Loucy (cell line): ENCODE results near the gene GNAO1.

Source experiments
- H2AFZ ChIP-seq: fragments of 200-600 bp; sonication (generic); 2 replicates; pipeline ENCODE4 v1.6.0; 2016; ENCODE audit warnings: antibody characterized with exemption, mild to moderate bottlenecking, low read length, moderate library complexity
- H3F3A ChIP-seq: fragments of 200-600 bp; 2 replicates; pipeline ENCODE4 v1.6.0; 2016; ENCODE audit warnings: antibody characterized with exemption, low read depth, mild to moderate bottlenecking
- H3K27me3 ChIP-seq: fragments of 200-600 bp; sonication (generic); 2 replicates; pipeline ENCODE4 v1.6.1; 2014; ENCODE audit warnings: low read length, mild to moderate bottlenecking; ENCODE audit not compliant: insufficient read depth, poor library complexity, severe bottlenecking
- H3K36me3 ChIP-seq: fragments of 200-600 bp; sonication (generic); 2 replicates; pipeline ENCODE4 v1.6.1; 2016; ENCODE audit warnings: low read length; ENCODE audit not compliant: insufficient read depth
- H3K4me1 ChIP-seq: fragments of 200-600 bp; sonication (generic); 2 replicates; pipeline ENCODE4 v1.5.1; 2014; ENCODE audit warnings: low read length, mild to moderate bottlenecking; ENCODE audit not compliant: insufficient read depth, poor library complexity, severe bottlenecking
- H3K4me2 ChIP-seq: fragments of 200-600 bp; sonication (generic); 2 replicates; pipeline ENCODE4 v1.6.0; 2014; ENCODE audit warnings: antibody characterized with exemption, low read length, low read depth, mild to moderate bottlenecking; ENCODE audit not compliant: poor library complexity, severe bottlenecking
- H3K4me3 ChIP-seq: fragments of 200-600 bp; sonication (generic); 2 replicates; pipeline ENCODE4 v1.5.1; 2014; ENCODE audit warnings: low read length, mild to moderate bottlenecking, mixed read lengths; ENCODE audit not compliant: poor library complexity, severe bottlenecking
- H3K79me2 ChIP-seq: fragments of 200-600 bp; sonication (generic); 2 replicates; pipeline ENCODE4 v1.6.1; 2014; ENCODE audit warnings: low read length; ENCODE audit not compliant: insufficient read depth
- H3K9ac ChIP-seq: fragments of 200-600 bp; sonication (generic); 2 replicates; pipeline ENCODE4 v1.6.0; 2014; ENCODE audit warnings: mild to moderate bottlenecking, low read depth, low read length, moderate library complexity; ENCODE audit not compliant: poor library complexity, severe bottlenecking
- H3K9me2 ChIP-seq: fragments of 200-600 bp; sonication (generic); replicated peaks from 2 replicates; pipeline ENCODE4 v1.6.1; 2016; ENCODE audit warnings: low read depth, low read length, mixed read lengths
- H3K9me3 ChIP-seq: fragments of 200-600 bp; sonication (generic); 2 replicates; pipeline ENCODE4 v1.6.1; 2014; ENCODE audit warnings: mild to moderate bottlenecking, antibody characterized with exemption, low read length, low read depth; ENCODE audit not compliant: insufficient read depth
- H4K20me1 ChIP-seq: fragments of 200-600 bp; sonication (generic); 2 replicates; pipeline ENCODE4 v1.6.0; 2014; ENCODE audit warnings: antibody characterized with exemption, low read length, mild to moderate bottlenecking; ENCODE audit not compliant: insufficient read depth, poor library complexity, severe bottlenecking
- CTCF ChIP-seq: fragments of 200-600 bp; sonication (generic); conservative IDR thresholded peaks from 2 replicates; pipeline ENCODE4 v1.5.1; 2014; ENCODE audit warnings: mild to moderate bottlenecking, antibody characterized with exemption, low read length
- EZH2phosphoT487 ChIP-seq: fragments of 200-600 bp; IDR thresholded peaks from 2 replicates; pipeline ENCODE4 v1.6.1; 2018; ENCODE audit warnings: antibody characterized with exemption, mild to moderate bottlenecking, moderate library complexity, borderline replicate concordance

Gene GNAO1

GRCh38 chr16:56192986-56193945 is 2.0 kb downstream of the GNAO1 start:
- Histone ChIP-seq H3K36me3 (no peaks in the 10 kb centered on the region), H2AFZ (no peak overlapping the region), H4K20me1 (no peaks in the 10 kb centered on the region), H3K9ac (no peak overlapping the region), H3K27me3 (peaks cover 24% of the 10 kb centered on the region), H3K79me2 (no peaks in the 10 kb centered on the region), H3K9me2 (no peaks in the 10 kb centered on the region), H3K4me1 (no peaks in the 10 kb centered on the region), H3K4me3 (no peak overlapping the region), H3K4me2 (no peak overlapping the region), H3F3A (no peaks in the 10 kb centered on the region), H3K9me3 (no peaks in the 10 kb centered on the region)
- TF ChIP-seq EZH2phosphoT487 (no peak), CTCF (no peak)

GRCh38 chr16:56193951-56194726 is 2.9 kb downstream of the GNAO1 start:
- Histone ChIP-seq H3K9me2 (no peaks in the 10 kb centered on the region), H3K79me2 (no peaks in the 10 kb centered on the region), H3K4me3 (peak overlapping the region; percentile 35), H3K4me2 (peak overlapping the region; percentile 57), H2AFZ (no peak overlapping the region), H3F3A (no peaks in the 10 kb centered on the region), H3K36me3 (no peaks in the 10 kb centered on the region), H4K20me1 (no peaks in the 10 kb centered on the region), H3K4me1 (no peaks in the 10 kb centered on the region), H3K27me3 (peaks cover 16% of the 10 kb centered on the region), H3K9ac (no peak overlapping the region), H3K9me3 (no peaks in the 10 kb centered on the region)
- TF ChIP-seq EZH2phosphoT487, result no peak
- no peak for TF ChIP-seq CTCF

GRCh38 chr16:56195151-56195550 is 3.9 kb downstream of the GNAO1 start:
- no peaks in the 10 kb centered on the region for H4K20me1 ChIP-seq
- no peaks in the 10 kb centered on the region for H3K4me1 ChIP-seq
- no peaks in the 10 kb centered on the region for H3F3A ChIP-seq
- H3K9me3 ChIP-seq, result no peaks in the 10 kb centered on the region
- TF ChIP-seq EZH2phosphoT487 (no peak), CTCF (no peak)
- H3K36me3 ChIP-seq, result no peaks in the 10 kb centered on the region
- H3K9me2 ChIP-seq, result no peaks in the 10 kb centered on the region
- no peak overlapping the region for H2AFZ ChIP-seq
- H3K27me3 ChIP-seq, result peaks cover 10% of the 10 kb centered on the region
- peak overlapping the region; percentile 57 for H3K4me2 ChIP-seq
- H3K9ac ChIP-seq, result no peak overlapping the region
- no peak overlapping the region for H3K4me3 ChIP-seq
- H3K79me2 ChIP-seq, result no peaks in the 10 kb centered on the region
